Body of pancreas (tissue), 4 donors: ENCODE data around the gene TRMT10B.

Experiments
- POLR2A ChIP-seq, 3 donors: fragments of 450-650 bp; IDR thresholded peaks; one replicate each; pipeline ENCODE4 v1.6.1; 2016; ENCODE audit warnings: antibody characterized with exemption in 3 of 3, mild to moderate bottlenecking in 2 of 3
- TF ChIP-seq, protein P1 (sequence below), 7 experiments: fragments of 450-650 bp in 4 of 7; fragments of 200-600 bp in 3 of 7; sonication (generic) in 3 of 7; IDR thresholded peaks; one replicate each; pipeline ENCODE4 v1.5.1; 2016 to 2019; ENCODE audit warnings: antibody characterized with exemption in 7 of 7

DNA sequence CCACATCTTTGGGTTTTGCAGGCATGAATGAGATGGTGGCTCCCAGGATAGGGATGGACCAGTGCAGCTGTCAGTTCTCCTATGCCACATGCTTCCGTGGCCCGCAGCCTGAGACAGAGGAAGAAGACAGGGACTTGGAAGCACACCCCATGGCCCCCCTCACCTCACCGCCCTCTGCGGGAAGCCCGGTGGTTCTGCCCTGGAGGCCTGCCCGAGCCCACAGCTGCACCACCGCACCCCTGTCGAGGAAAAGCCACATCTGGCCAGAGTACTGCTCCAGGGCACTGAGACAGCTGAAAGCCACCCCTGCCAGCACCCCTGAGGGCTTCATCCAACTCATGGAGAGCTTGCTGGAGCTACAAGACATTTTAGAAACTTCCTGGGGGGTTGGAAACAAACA lies 7.6 kb upstream of the TRMT10B start:
- no peak for TF ChIP-seq POLR2A (IDR thresholded peaks at IDR 0.05)
- TF ChIP-seq, protein P1, sequence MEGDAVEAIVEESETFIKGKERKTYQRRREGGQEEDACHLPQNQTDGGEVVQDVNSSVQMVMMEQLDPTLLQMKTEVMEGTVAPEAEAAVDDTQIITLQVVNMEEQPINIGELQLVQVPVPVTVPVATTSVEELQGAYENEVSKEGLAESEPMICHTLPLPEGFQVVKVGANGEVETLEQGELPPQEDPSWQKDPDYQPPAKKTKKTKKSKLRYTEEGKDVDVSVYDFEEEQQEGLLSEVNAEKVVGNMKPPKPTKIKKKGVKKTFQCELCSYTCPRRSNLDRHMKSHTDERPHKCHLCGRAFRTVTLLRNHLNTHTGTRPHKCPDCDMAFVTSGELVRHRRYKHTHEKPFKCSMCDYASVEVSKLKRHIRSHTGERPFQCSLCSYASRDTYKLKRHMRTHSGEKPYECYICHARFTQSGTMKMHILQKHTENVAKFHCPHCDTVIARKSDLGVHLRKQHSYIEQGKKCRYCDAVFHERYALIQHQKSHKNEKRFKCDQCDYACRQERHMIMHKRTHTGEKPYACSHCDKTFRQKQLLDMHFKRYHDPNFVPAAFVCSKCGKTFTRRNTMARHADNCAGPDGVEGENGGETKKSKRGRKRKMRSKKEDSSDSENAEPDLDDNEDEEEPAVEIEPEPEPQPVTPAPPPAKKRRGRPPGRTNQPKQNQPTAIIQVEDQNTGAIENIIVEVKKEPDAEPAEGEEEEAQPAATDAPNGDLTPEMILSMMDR (IDR thresholded peaks at IDR 0.05): no peak
